K562 (cell line): ENCODE data around the gene TMEM170A. TPM values are rescaled to one million over a fixed set of nuclear protein-coding genes. Genes with fewer than 3 reads are reported as not detected.

Source experiments
- ARID1B ChIP-seq: fragments of 450-650 bp; IDR thresholded peaks from 2 replicates; pipeline ENCODE4 v1.6.1; 2016; ENCODE audit warnings: antibody characterized with exemption, mild to moderate bottlenecking, inconsistent platforms
- ATF1 ChIP-seq, 2 experiments: fragments of 450-650 bp in 1 of 2; IDR thresholded peaks; 2 replicates each; pipeline ENCODE4 v1.6.1; 2016; ENCODE audit warnings: missing compliant biosample characterization in 1 of 2, missing genetic modification characterization in 1 of 2
- CEBPZ ChIP-seq: fragments of 150-350 bp; IDR thresholded peaks from 2 replicates; pipeline ENCODE4 v1.6.1; 2014; ENCODE audit warnings: low read depth, mild to moderate bottlenecking, low read length, borderline replicate concordance
- CHAMP1 ChIP-seq: fragments of 450-650 bp; IDR thresholded peaks from 2 replicates; pipeline ENCODE4 v1.6.1; 2016; ENCODE audit warnings: mild to moderate bottlenecking
- CREB1 ChIP-seq, 2 experiments: sonication (generic) in 1 of 2; formaldehyde crosslinking in 1 of 2; IDR thresholded peaks; 2 replicates each; pipeline versions ENCODE4 v1.6.1 to v1.8.0; 2012 to 2022; ENCODE audit warnings: inconsistent platforms in 1 of 2, mild to moderate bottlenecking in 1 of 2, missing genetic modification reagents in 1 of 2, moderate library complexity in 1 of 2
- E2F4 ChIP-seq: sonication (generic); formaldehyde crosslinking; IDR thresholded peaks from 2 replicates; pipeline ENCODE4 v1.8.0; 2022; ENCODE audit warnings: mild to moderate bottlenecking, low read depth, missing genetic modification reagents
- HIVEP1 ChIP-seq: fragments of 250-450 bp; sonication (Bioruptor Pico); IDR thresholded peaks from 2 replicates; pipeline ENCODE4 v1.4.0; 2020; ENCODE audit warnings: mild to moderate bottlenecking
- ID3 ChIP-seq, 2 experiments: fragments of 250-450 bp in 1 of 2; fragments of 450-650 bp in 1 of 2; sonication (Bioruptor Pico) in 1 of 2; IDR thresholded peaks; 2 replicates each; pipeline versions ENCODE4 v1.6.1 to v1.8.0; 2016 to 2021; ENCODE audit warnings: mild to moderate bottlenecking in 2 of 2, moderate library complexity in 2 of 2, missing compliant biosample characterization in 1 of 2, missing genetic modification characterization in 1 of 2
- KAT2B ChIP-seq: IDR thresholded peaks from one replicate; pipeline ENCODE4 v1.6.1; 2012; ENCODE audit warnings: low read depth, mild to moderate bottlenecking, control low read depth, inconsistent platforms, low read length, moderate library complexity
- KLF1 ChIP-seq: fragments of 450-650 bp; IDR thresholded peaks from 2 replicates; pipeline ENCODE4 v1.6.1; 2016; ENCODE audit warnings: missing genetic modification characterization, missing compliant biosample characterization
- NKRF ChIP-seq: fragments of 450-650 bp; IDR thresholded peaks from 2 replicates; pipeline ENCODE4 v1.6.1; 2016; ENCODE audit warnings: borderline replicate concordance
- POLR2B ChIP-seq: fragments of 450-650 bp; IDR thresholded peaks from 2 replicates; pipeline ENCODE4 v1.6.1; 2018; ENCODE audit warnings: low read depth; ENCODE audit not compliant: partially characterized antibody
- PYGO2 ChIP-seq: fragments of 450-650 bp; IDR thresholded peaks from 2 replicates; pipeline ENCODE4 v1.6.1; 2016; ENCODE audit warnings: mild to moderate bottlenecking, missing genetic modification characterization, moderate library complexity, missing compliant biosample characterization
- SAFB2 ChIP-seq: fragments of 200-400 bp; formaldehyde crosslinking; IDR thresholded peaks from 2 replicates; pipeline ENCODE4 v1.6.1; 2018; ENCODE audit warnings: borderline replicate concordance, low read length, low read depth, moderate library complexity; ENCODE audit not compliant: severe bottlenecking
- ZNF134 ChIP-seq: fragments of 250-450 bp; sonication (Bioruptor Pico); conservative IDR thresholded peaks from 2 replicates; pipeline ENCODE4 v1.4.0; 2020
- ZNF384 ChIP-seq: IDR thresholded peaks from 2 replicates; pipeline ENCODE4 v1.6.1; 2012; ENCODE audit warnings: low read depth, low read length, improper control_type of control experiment
- polyA plus RNA-seq, 8 experiments: library from polyadenylated mRNA; depleted of rRNA in 4 of 8; stranded (reverse) in 5 of 8; unstranded in 3 of 8; fragments of >200 nt; fragmentation: Nextera tagmentation in 2 of 8; fragmentation: Illumina TruSeq in 1 of 8; extraction: Ambion mirVana in 2 of 8; extraction: Trizol in 1 of 8; gene quantifications; 2 replicates each; pipeline versions ENCODE4 v1.2.1 to v1.2.3, GENCODE V29; 2011 to 2014; ENCODE audit warnings: inconsistent platforms in 1 of 8, missing spikeins in 1 of 8
- total RNA-seq, 7 experiments: library from RNA; depleted of rRNA in 6 of 7; stranded (reverse); fragments of >200 nt in 6 of 7; fragmentation: Illumina TruSeq in 2 of 7; extraction: Trizol in 2 of 7; gene quantifications; 2 replicates each; pipeline versions ENCODE4 v1.2.1 to v1.2.3, GENCODE V29; 2011 to 2021; ENCODE audit warnings: low replicate concordance in 1 of 7

TMEM170A gene
- total and polyA plus RNA-seq, 9 of the 15 experiments (the other 6 are each of a cell fraction or from before 2014, with no cell fraction given), result 6.1 to 30.2 (median 15.0) TPM

- TF ChIP-seq KLF1 (tag) (0 out of 2 replicates have a peak, but pooled peaks have one; percentile 43), HIVEP1 (CRISPR knock-in tag) (no peak), ID3 (CRISPR knock-in tag; IDR thresholded peaks at IDR 0.05) (no peak), ID3 (tag; IDR thresholded peaks at IDR 0.05) (peak; percentile 69; the same call in 1 of the 2 replicates), E2F4 (CRISPR knock-in tag) (peak; percentile 85), CHAMP1 (peak; percentile 45; the same call in 1 of the 2 replicates), ZNF134 (CRISPR knock-in tag) (peak; percentile 58; the same call in 1 of the 2 replicates), POLR2B (peak; percentile 97), PYGO2 (no peak), ATF1 (CRISPR knock-in tag; IDR thresholded peaks at IDR 0.05) (peak; percentile 42), ATF1 (tag; IDR thresholded peaks at IDR 0.05) (peak; percentile 96), CREB1 (IDR thresholded peaks at IDR 0.05) (peak; percentile 81), CREB1 (CRISPR knock-in tag; IDR thresholded peaks at IDR 0.05) (peak; percentile 91), ARID1B (no peak), CEBPZ (0 out of 2 replicates have a peak, but pooled peaks have one; percentile 17), KAT2B (peak; percentile 27), ZNF384 (peak; percentile 60; the same call in 1 of the 2 replicates), SAFB2 (no peak), NKRF (no peak)
These were observed at the start of gene TMEM170A (continued) for GRCh38 chr16:75464122-75464918.
